HG03378 (cell line): ENCODE data around the gene PPP6R3.
"Not testable (repeated sequence)": the region's sequence is repeated elsewhere in the genome, so short reads cannot be mapped to it uniquely, and the experiment has no call there.

Experiments used
- ATAC-seq: cut with Tn5 transposase; IDR thresholded peaks from one replicate; pipeline ENCODE4 v1.9.1; 2021; ENCODE audit warnings: mild to moderate bottlenecking, moderate library complexity; ENCODE audit not compliant: unreplicated experiment

Gene PPP6R3

GRCh38 chr11:68433541-68433940, 27.0 kb upstream of the PPP6R3 start:
- no peak for ATAC-seq

- ATAC-seq: not testable (repeated sequence)
Measured at GRCh38 chr11:68434159-68434558, 26.4 kb upstream of the PPP6R3 start.

- ATAC-seq: no peak
Measured at GRCh38 chr11:68436162-68436888, 24.2 kb upstream of the PPP6R3 start.

- ATAC-seq: no peak
Measured at GRCh38 chr11:68436985-68437926, 23.3 kb upstream of the PPP6R3 start.

- no peak for ATAC-seq
Measured at GRCh38 chr11:68437927-68438657, 22.5 kb upstream of the PPP6R3 start.

GRCh38 chr11:68438658-68439259, 21.8 kb upstream of the PPP6R3 start:
- ATAC-seq: no peak

- no peak for ATAC-seq
Measured at GRCh38 chr11:68439355-68440065, 21.0 kb upstream of the PPP6R3 start.

GRCh38 chr11:68440224-68440623, 20.3 kb upstream of the PPP6R3 start:
- no peak for ATAC-seq

GRCh38 chr11:68441466-68442230, 18.9 kb upstream of the PPP6R3 start:
- ATAC-seq: no peak

- no peak for ATAC-seq
Measured at GRCh38 chr11:68442433-68442832, 18.1 kb upstream of the PPP6R3 start.

- no peak for ATAC-seq
Measured at GRCh38 chr11:68444566-68444965, 16.0 kb upstream of the PPP6R3 start.

- ATAC-seq: no peak
Measured at GRCh38 chr11:68445531-68446035, 15.0 kb upstream of the PPP6R3 start.

GRCh38 chr11:68446046-68446725, 14.4 kb upstream of the PPP6R3 start:
- ATAC-seq: no peak

GRCh38 chr11:68447015-68447801, 13.3 kb upstream of the PPP6R3 start:
- no peak for ATAC-seq

GRCh38 chr11:68447914-68448313, 12.6 kb upstream of the PPP6R3 start:
- ATAC-seq: not testable (repeated sequence)

- ATAC-seq: no peak
Measured at GRCh38 chr11:68448604-68449011, 11.9 kb upstream of the PPP6R3 start.

GRCh38 chr11:68449951-68450350, 10.6 kb upstream of the PPP6R3 start:
- ATAC-seq: no peak

- no peak for ATAC-seq
Measured at GRCh38 chr11:68450711-68451110, 9.8 kb upstream of the PPP6R3 start.
